Vagina (tissue), 2 donors: ENCODE data around the gene UBXN2A.

Experiments used
- POLR2A ChIP-seq, 2 donors: fragments of 450-650 bp; IDR thresholded peaks; one replicate each; pipeline ENCODE4 v1.6.1; 2017; ENCODE audit warnings: antibody characterized with exemption in 2 of 2, mild to moderate bottlenecking in 2 of 2, moderate library complexity in 2 of 2
- POLR2AphosphoS5 ChIP-seq, 2 donors: sonication (generic); formaldehyde crosslinking; IDR thresholded peaks; one replicate each; pipeline ENCODE4 v1.9.0; 2017; ENCODE audit warnings: antibody characterized with exemption in 2 of 2, mild to moderate bottlenecking in 2 of 2, low read depth in 1 of 2; ENCODE audit not compliant: insufficient read depth in 1 of 2
- TF ChIP-seq, protein P1 (sequence below), 3 experiments: fragments of 450-650 bp in 2 of 3; fragments of 200-600 bp in 1 of 3; sonication (generic) in 1 of 3; IDR thresholded peaks; one replicate each; pipeline ENCODE4 v1.5.1; 2017 to 2019; ENCODE audit warnings: antibody characterized with exemption in 3 of 3, mild to moderate bottlenecking in 2 of 3, moderate library complexity in 2 of 3

GRCh38 chr2:23903034-23903433 is 37.2 kb upstream of the UBXN2A start:
- TF ChIP-seq, protein P1, sequence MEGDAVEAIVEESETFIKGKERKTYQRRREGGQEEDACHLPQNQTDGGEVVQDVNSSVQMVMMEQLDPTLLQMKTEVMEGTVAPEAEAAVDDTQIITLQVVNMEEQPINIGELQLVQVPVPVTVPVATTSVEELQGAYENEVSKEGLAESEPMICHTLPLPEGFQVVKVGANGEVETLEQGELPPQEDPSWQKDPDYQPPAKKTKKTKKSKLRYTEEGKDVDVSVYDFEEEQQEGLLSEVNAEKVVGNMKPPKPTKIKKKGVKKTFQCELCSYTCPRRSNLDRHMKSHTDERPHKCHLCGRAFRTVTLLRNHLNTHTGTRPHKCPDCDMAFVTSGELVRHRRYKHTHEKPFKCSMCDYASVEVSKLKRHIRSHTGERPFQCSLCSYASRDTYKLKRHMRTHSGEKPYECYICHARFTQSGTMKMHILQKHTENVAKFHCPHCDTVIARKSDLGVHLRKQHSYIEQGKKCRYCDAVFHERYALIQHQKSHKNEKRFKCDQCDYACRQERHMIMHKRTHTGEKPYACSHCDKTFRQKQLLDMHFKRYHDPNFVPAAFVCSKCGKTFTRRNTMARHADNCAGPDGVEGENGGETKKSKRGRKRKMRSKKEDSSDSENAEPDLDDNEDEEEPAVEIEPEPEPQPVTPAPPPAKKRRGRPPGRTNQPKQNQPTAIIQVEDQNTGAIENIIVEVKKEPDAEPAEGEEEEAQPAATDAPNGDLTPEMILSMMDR (IDR thresholded peaks at IDR 0.05): no peak
- TF ChIP-seq POLR2AphosphoS5 (IDR thresholded peaks at IDR 0.05; ENCODE audit: insufficient read depth in 1 of 2, low read depth in 1 of 2): no peak
- TF ChIP-seq POLR2A (IDR thresholded peaks at IDR 0.05): no peak
